HepG2 (cell line): ENCODE measurements around the gene PPP1R16B. TPM values are rescaled to one million over a fixed set of nuclear protein-coding genes. Genes with fewer than 3 reads are reported as not detected.

Experiments
- ATF4 ChIP-seq, 2 experiments: fragments of 450-650 bp in 1 of 2; sonication (generic) in 1 of 2; formaldehyde crosslinking; IDR thresholded peaks; 2 replicates each; pipeline versions ENCODE4 v1.5.0 to v1.8.0; 2020 to 2022; ENCODE audit warnings: mild to moderate bottlenecking in 1 of 2, missing genetic modification reagents in 1 of 2
- CBX5 ChIP-seq: sonication (generic); formaldehyde crosslinking; IDR thresholded peaks from 2 replicates; pipeline ENCODE4 v1.4.0; 2020; ENCODE audit warnings: missing genetic modification reagents, borderline replicate concordance
- CREM ChIP-seq, 2 experiments: sonication (generic) in 1 of 2; formaldehyde crosslinking in 1 of 2; IDR thresholded peaks; 2 replicates each; pipeline versions ENCODE4 v1.4.0 to v1.6.1; 2016 to 2020; ENCODE audit warnings: antibody characterized with exemption in 1 of 2, mild to moderate bottlenecking in 1 of 2, missing genetic modification reagents in 1 of 2
- ELF1 ChIP-seq: sonication (generic); formaldehyde crosslinking; IDR thresholded peaks from 2 replicates; pipeline ENCODE4 v1.4.0; 2020; ENCODE audit warnings: missing genetic modification reagents
- GFI1 ChIP-seq: sonication (generic); formaldehyde crosslinking; IDR thresholded peaks from 2 replicates; pipeline ENCODE4 v1.5.0; 2020; ENCODE audit warnings: missing genetic modification reagents, mild to moderate bottlenecking, borderline replicate concordance
- HNF4A ChIP-seq: sonication (generic); formaldehyde crosslinking; IDR thresholded peaks from 2 replicates; pipeline ENCODE4 v1.4.0; 2020; ENCODE audit warnings: missing genetic modification reagents
- KDM6A ChIP-seq: IDR thresholded peaks from 2 replicates; pipeline ENCODE4 v1.6.1; 2016; ENCODE audit warnings: low read depth
- MAF1 ChIP-seq: sonication (generic); formaldehyde crosslinking; IDR thresholded peaks from 2 replicates; pipeline ENCODE4 v1.5.0; 2020; ENCODE audit warnings: missing genetic modification reagents, borderline replicate concordance
- NONO ChIP-seq, 2 experiments: fragments of 450-650 bp in 1 of 2; sonication (generic) in 1 of 2; formaldehyde crosslinking in 1 of 2; IDR thresholded peaks in 1 of 2; conservative IDR thresholded peaks in 1 of 2; 2 replicates each; pipeline versions ENCODE4 v1.6.1 to v1.8.0; 2017 to 2022; ENCODE audit warnings: mild to moderate bottlenecking in 1 of 2, missing genetic modification reagents in 1 of 2, moderate library complexity in 1 of 2
- RXRB ChIP-seq: IDR thresholded peaks from 2 replicates; pipeline ENCODE4 v1.6.1; 2016; ENCODE audit warnings: borderline replicate concordance, missing genetic modification reagents, missing compliant biosample characterization
- SP4 ChIP-seq: sonication (generic); formaldehyde crosslinking; IDR thresholded peaks from 2 replicates; pipeline ENCODE4 v1.8.1; 2023; ENCODE audit warnings: mild to moderate bottlenecking, missing genetic modification reagents
- TAF15 ChIP-seq: fragments of 200-400 bp; formaldehyde crosslinking; IDR thresholded peaks from one replicate; pipeline ENCODE4 v1.6.1; 2018; ENCODE audit warnings: mild to moderate bottlenecking, low read depth, low read length; ENCODE audit not compliant: poor library complexity, severe bottlenecking
- ZFP37 ChIP-seq: sonication (generic); formaldehyde crosslinking; IDR thresholded peaks from 2 replicates; pipeline ENCODE4 v1.4.0; 2020; ENCODE audit warnings: missing genetic modification reagents, borderline replicate concordance
- ZMAT3 ChIP-seq: sonication (generic); formaldehyde crosslinking; conservative IDR thresholded peaks from 2 replicates; pipeline ENCODE4 v1.7.0; 2021; ENCODE audit warnings: missing genetic modification reagents
- ZMYM4 ChIP-seq: sonication (generic); formaldehyde crosslinking; IDR thresholded peaks from 2 replicates; pipeline ENCODE4 v1.8.1; 2023; ENCODE audit warnings: mild to moderate bottlenecking, missing genetic modification reagents
- ZNF331 ChIP-seq: sonication (generic); formaldehyde crosslinking; IDR thresholded peaks from 2 replicates; pipeline ENCODE4 v1.4.0; 2020; ENCODE audit warnings: missing genetic modification reagents
- ZNF414 ChIP-seq: sonication (generic); formaldehyde crosslinking; IDR thresholded peaks from 2 replicates; pipeline ENCODE4 v1.5.0; 2020; ENCODE audit warnings: missing genetic modification reagents
- ZNF652 ChIP-seq: IDR thresholded peaks from 2 replicates; pipeline ENCODE4 v1.6.1; 2016; ENCODE audit warnings: low read depth, borderline replicate concordance
- ZNF83 ChIP-seq: sonication (generic); formaldehyde crosslinking; IDR thresholded peaks from 2 replicates; pipeline ENCODE4 v1.4.0; 2020; ENCODE audit warnings: missing genetic modification reagents, mild to moderate bottlenecking, borderline replicate concordance
- polyA plus RNA-seq, 8 experiments: library from polyadenylated mRNA; depleted of rRNA in 3 of 8; stranded (reverse) in 7 of 8; unstranded in 1 of 8; fragments of >200 nt; fragmentation: Illumina TruSeq in 4 of 8; extraction: Trizol in 4 of 8; gene quantifications; 2 replicates each; pipeline versions ENCODE4 v1.2.1 to v1.2.3, GENCODE V29; 2011 to 2016; ENCODE audit warnings: low read depth in 4 of 8, missing spikeins in 1 of 8, mixed read lengths in 1 of 8; ENCODE audit not compliant: insufficient read depth in 1 of 8
- total RNA-seq, 5 experiments: library from RNA; depleted of rRNA; stranded (reverse); fragments of >200 nt; fragmentation: Illumina TruSeq; extraction: Trizol; gene quantifications; 2 replicates each; pipeline ENCODE4 v1.2.3, GENCODE V29; 2016; ENCODE audit warnings: low read depth in 1 of 5
- TF ChIP-seq, protein P1 (sequence below): sonication (generic); formaldehyde crosslinking; IDR thresholded peaks from 2 replicates; pipeline ENCODE4 v1.4.0; 2020; ENCODE audit warnings: missing genetic modification reagents, borderline replicate concordance
- TF ChIP-seq, protein P2 (sequence below): sonication (generic); formaldehyde crosslinking; IDR thresholded peaks from 2 replicates; pipeline ENCODE4 v1.4.0; 2020; ENCODE audit warnings: missing genetic modification reagents

PPP1R16B gene
- total and polyA plus RNA-seq, 2 of the 13 experiments (the other 11 are each of a cell fraction or from before 2014, with no cell fraction given): 0.02 to 0.11 TPM

DNA sequence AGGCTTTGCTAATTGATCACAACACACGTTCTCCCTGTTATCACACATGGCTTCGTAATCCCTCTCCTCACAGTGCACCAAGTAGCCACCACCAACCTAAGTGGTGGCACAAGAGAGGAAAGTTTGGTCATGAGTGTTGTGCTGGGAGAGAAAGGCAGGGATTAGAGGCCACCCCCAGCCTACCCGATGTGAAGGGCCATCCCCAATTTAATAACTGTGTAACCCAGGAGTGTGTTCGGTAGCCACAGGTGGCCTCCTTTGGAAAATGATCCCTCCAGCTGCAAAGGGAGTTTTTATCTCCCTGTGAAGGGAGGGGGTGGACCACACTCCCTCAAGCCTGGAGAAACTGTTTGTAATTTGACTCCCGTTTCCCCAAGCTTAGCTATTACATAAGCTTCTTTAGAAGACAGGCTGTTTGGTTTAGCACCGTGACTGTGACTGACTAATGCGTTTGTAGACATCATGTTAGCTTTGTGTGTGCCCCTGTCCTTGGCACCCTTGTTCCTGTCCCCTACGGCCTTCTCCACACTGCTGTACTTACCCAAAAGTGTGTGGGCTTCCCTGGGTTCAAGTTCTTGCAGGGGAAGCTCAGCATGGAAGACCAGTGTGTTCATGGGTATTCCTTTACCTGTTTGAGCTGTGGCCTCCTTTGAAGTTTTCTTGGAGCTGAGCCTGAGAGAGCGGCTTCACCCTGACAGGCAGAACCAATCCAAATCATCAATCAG lies 20.6 kb downstream of the PPP1R16B start (continued):
- TF ChIP-seq NONO (IDR thresholded peaks at IDR 0.05) (no peak), NONO (CRISPR knock-in tag; conservative IDR thresholded peaks at IDR 0.05) (no peak), MAF1 (CRISPR knock-in tag) (no peak), RXRB (peak; percentile 88), SP4 (CRISPR knock-in tag) (0 out of 2 replicates have a peak, but pooled peaks have one; percentile 19), GFI1 (peak; percentile 43; the same call in 1 of the 2 replicates), CBX5 (peak; percentile 90; the same call in 1 of the 2 replicates), ELF1 (CRISPR knock-in tag) (peak; percentile 45), ZNF652 (no peak), TAF15 (no peak), KDM6A (CRISPR knock-in tag) (0 out of 2 replicates have a peak, but pooled peaks have one; percentile 18), CREM (IDR thresholded peaks at IDR 0.05) (no peak), CREM (CRISPR knock-in tag; IDR thresholded peaks at IDR 0.05) (no peak), ZNF83 (CRISPR knock-in tag) (no peak), ZNF331 (CRISPR knock-in tag) (peak; percentile 96), ZFP37 (CRISPR knock-in tag) (peak; percentile 84; the same call in 1 of the 2 replicates), ATF4 (CRISPR knock-in tag; IDR thresholded peaks at IDR 0.05) (peak in 1 of 2 experiments; percentile 68; a peak in 2 of 4 replicates), ZMYM4 (CRISPR knock-in tag) (peak; percentile 75), ZMAT3 (no peak), HNF4A (CRISPR knock-in tag) (peak; percentile 54), ZNF414 (CRISPR knock-in tag) (0 out of 2 replicates have a peak, but pooled peaks have one; percentile 17)
- TF ChIP-seq, protein P1, sequence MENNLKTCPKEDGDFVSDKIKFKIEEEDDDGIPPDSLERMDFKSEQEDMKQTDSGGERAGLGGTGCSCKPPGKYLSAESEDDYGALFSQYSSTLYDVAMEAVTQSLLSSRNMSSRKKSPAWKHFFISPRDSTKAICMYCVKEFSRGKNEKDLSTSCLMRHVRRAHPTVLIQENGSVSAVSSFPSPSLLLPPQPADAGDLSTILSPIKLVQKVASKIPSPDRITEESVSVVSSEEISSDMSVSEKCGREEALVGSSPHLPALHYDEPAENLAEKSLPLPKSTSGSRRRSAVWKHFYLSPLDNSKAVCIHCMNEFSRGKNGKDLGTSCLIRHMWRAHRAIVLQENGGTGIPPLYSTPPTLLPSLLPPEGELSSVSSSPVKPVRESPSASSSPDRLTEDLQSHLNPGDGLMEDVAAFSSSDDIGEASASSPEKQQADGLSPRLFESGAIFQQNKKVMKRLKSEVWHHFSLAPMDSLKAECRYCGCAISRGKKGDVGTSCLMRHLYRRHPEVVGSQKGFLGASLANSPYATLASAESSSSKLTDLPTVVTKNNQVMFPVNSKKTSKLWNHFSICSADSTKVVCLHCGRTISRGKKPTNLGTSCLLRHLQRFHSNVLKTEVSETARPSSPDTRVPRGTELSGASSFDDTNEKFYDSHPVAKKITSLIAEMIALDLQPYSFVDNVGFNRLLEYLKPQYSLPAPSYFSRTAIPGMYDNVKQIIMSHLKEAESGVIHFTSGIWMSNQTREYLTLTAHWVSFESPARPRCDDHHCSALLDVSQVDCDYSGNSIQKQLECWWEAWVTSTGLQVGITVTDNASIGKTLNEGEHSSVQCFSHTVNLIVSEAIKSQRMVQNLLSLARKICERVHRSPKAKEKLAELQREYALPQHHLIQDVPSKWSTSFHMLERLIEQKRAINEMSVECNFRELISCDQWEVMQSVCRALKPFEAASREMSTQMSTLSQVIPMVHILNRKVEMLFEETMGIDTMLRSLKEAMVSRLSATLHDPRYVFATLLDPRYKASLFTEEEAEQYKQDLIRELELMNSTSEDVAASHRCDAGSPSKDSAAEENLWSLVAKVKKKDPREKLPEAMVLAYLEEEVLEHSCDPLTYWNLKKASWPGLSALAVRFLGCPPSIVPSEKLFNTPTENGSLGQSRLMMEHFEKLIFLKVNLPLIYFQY: peak; percentile 57; the same call in 1 of the 2 replicates
- TF ChIP-seq, protein P2, sequence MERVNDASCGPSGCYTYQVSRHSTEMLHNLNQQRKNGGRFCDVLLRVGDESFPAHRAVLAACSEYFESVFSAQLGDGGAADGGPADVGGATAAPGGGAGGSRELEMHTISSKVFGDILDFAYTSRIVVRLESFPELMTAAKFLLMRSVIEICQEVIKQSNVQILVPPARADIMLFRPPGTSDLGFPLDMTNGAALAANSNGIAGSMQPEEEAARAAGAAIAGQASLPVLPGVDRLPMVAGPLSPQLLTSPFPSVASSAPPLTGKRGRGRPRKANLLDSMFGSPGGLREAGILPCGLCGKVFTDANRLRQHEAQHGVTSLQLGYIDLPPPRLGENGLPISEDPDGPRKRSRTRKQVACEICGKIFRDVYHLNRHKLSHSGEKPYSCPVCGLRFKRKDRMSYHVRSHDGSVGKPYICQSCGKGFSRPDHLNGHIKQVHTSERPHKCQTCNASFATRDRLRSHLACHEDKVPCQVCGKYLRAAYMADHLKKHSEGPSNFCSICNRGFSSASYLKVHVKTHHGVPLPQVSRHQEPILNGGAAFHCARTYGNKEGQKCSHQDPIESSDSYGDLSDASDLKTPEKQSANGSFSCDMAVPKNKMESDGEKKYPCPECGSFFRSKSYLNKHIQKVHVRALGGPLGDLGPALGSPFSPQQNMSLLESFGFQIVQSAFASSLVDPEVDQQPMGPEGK (CRISPR knock-in tag): peak; percentile 88
